Measurements from ENCODE around the gene NBPF14.
"Not testable (repeated sequence)": the region's sequence is repeated elsewhere in the genome, so short reads cannot be mapped to it uniquely, and the experiment has no call there.

GRCh38 chr1:148528591-148528990 is 67.2 kb downstream of the NBPF14 start:
- TF ChIP-seq CTCF, POLR2AphosphoS5, POLR2A (IDR thresholded peaks at IDR 0.05): not testable (repeated sequence)

All from breast epithelium (tissue), 3 donors.